HG03571 (cell line): ENCODE measurements around the gene ZNF407.
"Not testable (repeated sequence)": the region's sequence is repeated elsewhere in the genome, so short reads cannot be mapped to it uniquely, and the experiment has no call there.

Experiments
- ATAC-seq: cut with Tn5 transposase; IDR thresholded peaks from one replicate; pipeline ENCODE4 v1.9.1; 2021; ENCODE audit not compliant: unreplicated experiment

ZNF407 gene

DNA sequence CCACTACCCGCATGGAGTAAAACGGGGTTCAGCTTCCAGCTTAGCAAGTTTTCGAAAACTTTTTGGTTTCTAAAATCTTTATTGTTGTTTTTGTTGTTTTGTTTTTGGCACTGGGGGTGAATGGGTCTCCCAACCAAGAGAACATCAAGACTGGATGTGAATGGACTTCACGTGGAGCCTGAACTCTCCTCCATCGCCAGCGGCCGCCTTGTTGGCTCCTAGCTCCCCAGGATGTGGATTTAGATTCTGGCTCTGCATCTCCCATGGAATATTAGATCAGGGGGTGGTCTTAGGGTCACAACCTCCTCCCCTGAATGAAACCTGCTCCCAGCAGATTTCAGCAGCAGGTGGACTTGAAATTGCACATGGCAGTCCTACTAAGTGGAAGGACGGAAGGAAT is 488.0 kb downstream of the ZNF407 start:
- ATAC-seq: not testable (repeated sequence)

DNA sequence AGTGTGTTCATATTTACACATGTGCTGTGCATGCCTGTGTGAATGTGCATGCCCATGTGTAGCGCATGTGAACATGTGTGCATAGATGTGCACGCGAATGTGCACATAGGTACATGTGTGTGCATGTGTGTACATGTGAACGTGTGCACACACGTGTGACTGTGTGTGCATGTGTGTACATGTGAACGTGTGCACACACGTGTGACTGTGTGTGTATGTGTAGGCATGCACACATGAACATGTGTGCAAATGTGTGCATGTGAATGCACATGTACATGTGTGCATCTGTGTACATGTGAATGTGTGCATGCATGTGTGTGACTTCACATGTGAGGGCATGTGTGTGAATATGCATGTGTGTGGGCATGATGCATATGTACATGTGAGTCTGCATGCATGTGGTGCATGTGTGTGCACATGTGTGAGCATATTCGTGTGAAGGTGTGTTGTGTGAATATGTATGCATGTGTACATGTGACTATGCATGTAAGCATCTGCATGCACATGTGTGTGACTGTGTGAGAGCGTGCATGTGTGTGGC is 488.9 kb downstream of the ZNF407 start:
- ATAC-seq: no peak

DNA sequence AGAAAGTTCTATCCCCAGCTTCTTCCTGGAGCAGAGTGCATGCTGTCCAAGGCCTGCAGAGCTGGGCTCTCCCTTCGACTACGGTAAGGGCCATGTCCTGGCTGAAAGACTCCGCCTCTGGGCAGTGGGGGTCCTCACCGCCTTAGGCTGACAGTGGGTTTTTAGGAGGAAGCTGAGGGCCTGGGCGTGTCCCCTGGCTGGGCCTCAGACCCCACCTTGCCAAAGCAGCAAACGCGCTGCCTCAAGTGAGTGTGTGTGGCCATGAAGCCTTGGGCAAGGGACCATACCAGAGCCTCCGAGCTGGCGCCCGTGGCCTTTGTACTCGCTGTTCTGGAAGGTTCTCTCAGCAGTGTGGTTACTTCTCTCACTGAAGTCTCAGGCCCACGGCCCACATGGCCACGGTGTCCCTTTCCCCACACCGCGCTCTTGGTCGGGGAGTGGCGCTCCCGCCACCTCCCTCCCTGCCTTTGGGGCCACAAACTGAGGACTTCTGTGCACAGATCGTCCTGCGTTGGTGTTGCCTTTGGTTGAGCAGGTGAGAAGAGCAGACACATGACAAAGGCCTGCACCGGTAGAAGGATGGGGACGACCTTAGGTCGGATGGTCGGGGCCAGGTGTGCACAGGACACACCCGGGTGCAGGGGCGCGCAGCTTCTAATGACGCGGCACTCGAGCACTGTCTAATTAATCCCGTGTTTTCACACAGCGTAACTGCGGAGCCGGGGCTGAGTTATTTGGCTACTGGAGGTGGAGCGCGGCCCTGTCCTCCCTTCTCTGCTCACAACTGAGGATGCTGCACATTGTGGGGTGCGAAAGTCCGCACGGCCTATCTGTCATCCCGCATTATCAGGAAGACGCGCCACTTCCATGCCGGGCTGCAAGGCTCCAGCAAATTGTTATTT is 489.7 kb downstream of the ZNF407 start:
- no peak for ATAC-seq

DNA sequence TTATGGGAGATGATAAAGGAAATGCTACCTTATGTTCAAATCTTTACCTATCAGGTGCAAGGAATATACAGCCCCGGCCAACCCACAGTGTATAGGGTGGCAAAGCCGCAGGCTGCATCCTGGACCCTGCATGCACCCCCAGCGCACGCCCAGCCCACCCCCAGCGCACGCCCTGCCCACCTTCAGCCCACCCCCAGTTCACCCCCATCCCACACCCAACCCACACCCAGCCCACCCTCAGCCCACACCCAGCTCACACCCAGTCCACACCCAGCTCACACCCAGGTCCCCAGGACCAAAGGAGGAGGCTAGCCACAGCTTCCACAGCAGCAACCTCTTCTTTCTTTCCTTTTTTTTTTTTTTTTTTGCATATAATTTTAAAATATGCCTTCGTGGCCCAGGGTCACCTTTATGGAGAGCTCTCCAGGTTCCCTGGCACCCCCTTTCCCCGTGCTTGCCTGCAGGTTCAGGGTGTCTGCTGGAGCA is 490.4 kb downstream of the ZNF407 start:
- ATAC-seq: no peak

DNA sequence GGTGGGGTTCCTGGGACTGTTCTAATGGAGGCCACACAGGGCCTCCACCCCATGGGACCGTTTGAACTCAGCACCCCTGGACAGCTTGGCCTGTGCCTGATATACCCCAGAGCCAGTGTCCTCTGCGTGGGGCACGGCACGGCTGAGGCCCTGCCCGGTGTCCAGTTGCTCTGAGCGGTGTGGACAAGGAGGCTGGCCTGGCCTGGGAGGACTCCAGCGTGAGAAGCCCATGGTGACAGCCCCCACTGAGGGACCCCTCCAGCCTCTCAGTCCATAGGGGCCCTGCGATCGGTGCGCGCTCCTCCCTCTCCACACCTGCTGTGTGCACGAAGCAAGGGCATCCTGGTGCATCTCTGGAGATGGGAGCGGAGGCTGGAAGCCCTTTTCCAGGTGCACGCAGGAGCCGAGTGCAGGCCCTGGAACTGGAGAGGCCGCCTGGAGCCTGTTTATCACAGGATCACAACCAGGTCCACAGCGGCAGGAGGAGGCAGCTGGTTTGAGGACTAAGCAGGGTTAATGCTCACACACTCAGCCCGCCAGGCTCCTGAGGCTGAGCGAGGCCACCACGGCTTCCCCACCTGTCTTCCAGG is 491.0 kb downstream of the ZNF407 start:
- ATAC-seq: no peak

DNA sequence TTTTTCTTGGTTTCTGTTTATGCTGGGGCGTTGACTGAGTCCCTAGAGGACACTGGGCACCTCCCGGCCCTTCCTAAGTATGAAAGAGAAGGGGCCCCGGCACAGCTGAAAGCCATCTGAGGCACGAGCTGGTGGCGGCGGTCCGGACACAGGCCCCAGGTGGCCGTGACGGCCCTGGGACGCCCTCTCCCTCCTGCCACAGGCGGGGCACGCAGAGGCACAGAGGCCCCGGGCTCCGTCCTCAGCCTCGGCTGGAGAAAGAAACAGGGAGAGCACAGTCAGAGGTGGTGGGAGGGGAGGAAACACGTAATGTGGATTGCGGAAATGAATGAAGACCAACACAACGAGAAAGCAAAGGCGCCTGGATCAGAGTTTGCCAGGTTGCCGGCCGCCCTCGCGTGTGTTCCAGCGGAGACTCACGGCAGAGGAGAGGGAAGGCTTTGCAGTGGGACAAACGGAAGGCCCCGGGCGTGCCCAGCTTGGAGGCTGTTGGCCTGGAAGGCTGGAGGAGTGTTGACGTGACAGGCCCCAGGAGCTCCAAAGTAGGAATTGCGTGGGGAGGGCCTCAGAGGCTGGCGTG is 492.2 kb downstream of the ZNF407 start:
- ATAC-seq: no peak

DNA sequence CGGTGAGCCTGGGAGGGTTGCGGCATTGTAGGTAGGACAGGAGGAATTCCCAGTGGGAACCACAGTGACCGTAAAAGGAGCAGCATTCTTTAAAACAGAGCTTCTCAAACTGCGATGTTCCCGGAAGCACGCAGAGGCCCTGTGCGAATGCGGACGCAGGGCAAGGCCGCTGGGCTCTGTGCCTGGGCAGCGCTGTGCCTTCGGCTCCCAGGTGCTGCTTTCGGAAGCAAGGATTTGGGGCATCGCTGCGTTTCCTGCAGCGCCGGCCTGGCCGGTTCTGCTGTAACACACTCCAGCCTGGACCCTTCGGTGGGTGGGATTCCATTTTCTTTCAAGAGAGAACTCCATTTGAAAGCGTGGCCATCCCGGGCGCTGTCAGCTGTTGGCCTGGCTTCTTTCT is 492.7 kb downstream of the ZNF407 start:
- no peak for ATAC-seq

DNA sequence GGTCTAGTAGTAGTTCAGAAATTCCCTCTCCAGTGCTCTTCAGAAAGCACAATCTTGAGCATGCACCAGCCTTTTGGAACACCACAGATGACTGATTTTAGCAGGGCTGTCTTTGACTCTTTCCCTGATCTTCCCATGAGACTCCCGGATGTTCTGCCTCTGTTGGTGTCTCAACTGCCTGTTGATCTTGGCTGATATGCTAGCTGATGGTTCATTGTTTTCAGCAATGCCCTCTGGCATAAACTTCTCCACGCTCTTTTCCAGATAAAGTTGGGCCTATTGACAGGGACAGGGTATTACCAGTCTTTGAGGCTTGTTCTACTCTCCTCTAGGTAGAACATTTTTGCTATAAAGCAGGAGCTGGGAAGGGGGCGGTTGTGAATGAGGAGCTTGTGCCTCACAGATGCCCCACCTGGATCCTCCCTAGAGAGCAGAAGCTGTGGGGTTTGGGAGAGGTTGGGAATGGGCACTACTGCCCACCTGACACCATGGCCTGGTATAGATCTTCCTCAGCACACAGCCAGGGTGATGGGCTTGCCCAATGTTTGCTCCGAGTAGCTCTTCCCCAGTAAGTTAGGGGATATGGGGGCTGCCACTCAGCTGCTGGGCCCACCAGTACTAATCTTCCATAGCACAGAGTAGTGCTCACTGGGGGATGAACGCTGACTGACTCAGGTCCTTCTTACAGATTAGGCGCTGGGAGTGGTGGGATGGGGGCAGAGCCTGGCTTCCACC is 500.0 kb downstream of the ZNF407 start:
- no peak for ATAC-seq

DNA sequence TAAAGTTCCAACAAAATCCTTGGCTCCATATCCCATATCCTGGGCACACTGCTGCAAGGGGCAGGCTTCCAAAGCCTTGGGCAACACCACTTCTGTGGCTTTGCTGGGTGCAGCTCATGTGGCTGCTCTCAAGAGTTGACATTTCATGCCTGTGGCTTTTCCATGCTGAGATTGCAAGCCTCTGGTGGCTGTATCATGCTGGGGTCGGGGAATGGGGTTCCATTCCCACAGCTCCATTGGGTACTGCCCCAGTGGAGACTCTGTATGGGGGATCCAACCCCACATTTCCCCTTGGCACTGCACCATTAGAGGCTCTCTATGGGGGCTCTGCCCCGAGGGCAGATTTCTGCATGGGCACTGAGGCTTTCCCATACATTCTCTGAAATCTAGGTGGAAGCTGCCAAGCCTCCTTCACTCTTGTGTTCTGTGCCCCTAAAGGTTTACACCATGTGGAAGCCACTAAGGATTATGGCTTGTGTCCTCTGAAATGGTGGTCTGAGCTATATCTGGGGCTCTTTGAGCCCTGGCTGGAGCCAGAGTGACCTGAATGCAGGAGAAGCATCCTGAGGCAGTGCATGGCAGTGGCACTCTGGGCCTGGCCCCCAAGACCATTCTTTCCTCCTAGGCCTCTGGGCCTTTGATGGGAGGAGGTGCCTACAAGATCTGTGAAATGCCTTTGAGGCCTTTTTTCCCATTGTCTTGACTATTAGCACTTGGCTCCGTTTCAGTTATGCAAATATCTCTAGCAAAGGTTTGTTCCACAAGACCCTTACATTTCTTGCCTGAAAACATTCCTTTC is 503.4 kb downstream of the ZNF407 start:
- no peak for ATAC-seq

DNA sequence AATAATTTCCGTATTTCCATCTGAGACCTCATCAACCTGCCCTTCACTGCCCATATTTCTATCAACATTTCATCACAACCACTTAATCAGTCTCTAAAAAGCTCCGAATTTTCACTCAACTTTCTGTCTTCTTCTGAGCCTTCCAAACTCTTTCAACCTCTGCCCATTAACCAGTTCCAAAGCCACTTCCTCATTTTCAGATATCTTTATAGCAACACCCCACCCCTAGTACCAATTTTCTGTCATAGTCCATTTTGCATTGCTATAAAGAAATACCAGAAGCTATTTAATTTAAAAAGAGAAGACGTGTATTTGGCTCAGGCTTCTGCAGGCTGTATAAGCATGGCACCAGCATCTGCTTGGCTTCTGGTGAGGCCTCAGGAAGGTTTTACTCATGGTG is 504.2 kb downstream of the ZNF407 start:
- no peak for ATAC-seq

DNA sequence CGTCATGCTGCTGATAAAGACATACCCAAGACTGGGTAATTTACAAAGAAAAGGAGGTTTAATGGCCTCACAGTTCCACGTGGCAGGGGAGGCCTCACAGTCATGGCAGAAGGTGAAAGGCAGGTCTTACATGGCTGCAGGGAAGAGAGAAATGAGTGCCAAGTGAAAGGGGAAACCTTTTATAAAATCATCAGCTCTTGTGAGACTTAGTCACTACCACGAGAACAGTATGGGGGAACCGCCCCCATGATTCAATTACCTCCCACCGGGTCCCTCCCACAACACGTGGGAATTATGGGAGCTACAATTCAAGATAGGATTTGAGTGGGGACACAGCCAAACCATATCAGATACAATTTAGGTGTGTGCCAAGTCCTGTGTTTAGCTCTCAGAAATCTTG is 506.4 kb downstream of the ZNF407 start:
- not testable (repeated sequence) for ATAC-seq

DNA sequence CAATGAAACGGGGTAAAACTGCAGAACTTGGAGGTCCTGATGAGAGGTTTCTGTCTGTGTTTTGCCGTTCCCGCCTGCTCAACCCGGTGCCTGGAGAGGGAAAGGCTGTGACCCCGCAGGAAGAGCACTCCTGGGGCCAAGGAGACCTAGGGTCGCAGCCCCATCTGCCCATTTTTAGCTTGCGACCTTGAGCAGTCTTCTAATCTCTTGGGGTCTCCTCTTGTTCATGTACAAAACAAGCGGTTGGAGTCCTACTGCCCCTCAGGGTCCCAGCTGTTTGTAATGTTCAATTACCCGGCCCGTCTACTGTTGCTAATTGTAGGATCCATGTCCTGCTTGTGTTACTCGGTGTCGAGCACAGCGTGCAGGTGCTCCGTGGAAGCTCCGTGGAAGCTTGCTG is 506.8 kb downstream of the ZNF407 start:
- ATAC-seq: no peak

DNA sequence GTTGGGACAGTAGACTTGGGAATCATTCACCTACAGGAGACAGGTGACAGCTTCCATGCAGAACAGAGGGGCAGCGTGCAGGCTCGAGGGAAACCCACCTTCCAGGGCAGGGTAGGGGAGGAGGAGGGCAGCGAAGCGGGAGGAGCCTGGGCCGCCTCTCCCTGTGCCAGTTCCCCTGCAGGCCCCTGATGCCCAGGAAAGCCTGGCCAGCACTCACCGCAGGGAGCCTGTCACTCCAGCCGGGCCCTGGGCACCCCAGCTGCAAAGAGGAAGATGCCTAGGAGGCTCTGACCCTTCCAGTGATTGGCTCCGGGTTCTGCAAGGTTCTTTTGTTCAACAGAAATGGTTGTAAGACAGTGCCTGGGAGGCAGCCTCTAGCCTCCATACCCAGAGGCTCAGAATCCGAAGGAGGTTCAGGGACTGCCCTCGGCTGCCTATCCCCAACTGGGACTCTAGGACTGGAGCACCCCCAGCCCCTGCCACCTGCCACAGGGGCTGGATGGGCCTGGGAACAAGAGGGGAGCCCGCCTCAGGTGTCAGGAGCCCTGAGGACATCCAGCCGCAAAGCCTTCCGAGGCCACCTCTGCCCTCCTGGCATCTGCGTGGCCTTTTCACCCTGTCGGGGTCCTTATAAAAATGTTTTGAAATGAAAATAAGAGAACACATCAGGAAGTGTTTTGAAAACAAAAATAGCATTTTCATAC is 508.0 kb downstream of the ZNF407 start:
- ATAC-seq: no peak

DNA sequence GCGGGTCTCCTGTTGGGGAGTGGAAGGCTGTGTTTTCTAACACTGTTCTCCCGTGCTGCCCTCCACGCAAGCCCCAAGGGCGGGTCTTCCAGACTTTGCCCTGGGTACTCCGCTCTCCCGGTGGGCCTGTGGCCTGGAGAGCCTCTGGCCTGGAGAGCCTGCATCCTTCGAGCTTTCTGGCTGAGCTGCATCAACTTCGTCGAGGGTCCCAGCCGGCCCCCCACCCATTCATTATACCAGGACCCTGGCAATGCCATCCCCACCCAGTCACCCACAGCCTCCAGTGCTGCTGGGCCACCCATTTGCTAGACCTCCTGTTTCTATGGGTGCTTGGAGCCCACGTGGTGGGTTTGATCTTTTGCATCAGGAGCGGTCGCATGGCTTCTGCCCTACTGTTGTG is 509.1 kb downstream of the ZNF407 start:
- ATAC-seq: no peak

DNA sequence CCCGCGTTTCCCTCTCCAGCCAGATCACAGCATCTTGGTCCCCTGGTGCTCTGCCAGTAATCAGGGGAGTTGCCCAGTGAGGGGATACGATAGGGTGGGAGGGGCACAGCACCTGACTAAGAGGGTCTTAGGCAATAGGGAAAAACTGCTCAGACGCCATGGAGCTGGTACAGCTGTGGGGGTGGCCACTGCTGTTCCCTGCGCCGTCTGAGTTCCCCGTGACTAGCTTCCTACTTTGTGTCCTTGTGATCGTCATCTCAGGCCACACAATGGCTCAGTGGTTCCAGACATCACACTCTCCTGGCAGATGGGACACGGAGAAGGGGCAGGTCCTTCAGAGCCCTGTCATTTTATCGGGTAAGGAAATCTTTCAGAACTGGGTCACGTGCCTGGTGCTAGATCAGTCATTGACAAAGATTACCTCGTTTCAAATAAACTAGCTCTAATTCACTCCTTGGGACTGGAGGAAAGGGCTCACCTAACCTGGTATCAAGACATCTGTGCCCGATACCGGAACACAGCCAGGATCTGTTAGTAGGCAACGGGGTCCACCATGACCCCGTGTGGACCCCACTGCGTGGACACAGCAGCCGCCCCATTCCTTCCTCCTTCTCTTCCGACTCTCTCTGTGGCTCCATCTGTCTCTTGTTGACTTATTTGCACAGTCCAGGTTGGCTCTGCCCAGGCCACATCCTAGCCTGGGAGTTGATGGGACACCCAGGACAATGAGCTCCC is 509.7 kb downstream of the ZNF407 start:
- ATAC-seq: no peak

DNA sequence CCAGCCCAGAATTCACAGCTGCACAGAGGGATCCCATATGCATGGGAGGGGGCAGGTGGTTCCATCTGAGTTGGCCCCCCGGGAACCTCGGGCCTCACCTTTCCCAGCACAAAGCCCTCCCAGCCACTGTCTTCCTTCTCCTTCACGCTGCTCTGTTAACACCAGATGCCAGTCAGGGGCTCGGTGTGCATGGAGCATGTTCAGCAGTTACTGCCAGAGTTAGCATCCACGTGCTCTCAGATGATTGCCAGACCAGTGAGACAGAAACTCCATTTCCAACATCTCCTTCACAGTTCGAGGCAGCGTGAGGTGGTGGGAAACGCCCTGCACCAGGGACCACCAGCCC is 510.2 kb downstream of the ZNF407 start:
- no peak for ATAC-seq

DNA sequence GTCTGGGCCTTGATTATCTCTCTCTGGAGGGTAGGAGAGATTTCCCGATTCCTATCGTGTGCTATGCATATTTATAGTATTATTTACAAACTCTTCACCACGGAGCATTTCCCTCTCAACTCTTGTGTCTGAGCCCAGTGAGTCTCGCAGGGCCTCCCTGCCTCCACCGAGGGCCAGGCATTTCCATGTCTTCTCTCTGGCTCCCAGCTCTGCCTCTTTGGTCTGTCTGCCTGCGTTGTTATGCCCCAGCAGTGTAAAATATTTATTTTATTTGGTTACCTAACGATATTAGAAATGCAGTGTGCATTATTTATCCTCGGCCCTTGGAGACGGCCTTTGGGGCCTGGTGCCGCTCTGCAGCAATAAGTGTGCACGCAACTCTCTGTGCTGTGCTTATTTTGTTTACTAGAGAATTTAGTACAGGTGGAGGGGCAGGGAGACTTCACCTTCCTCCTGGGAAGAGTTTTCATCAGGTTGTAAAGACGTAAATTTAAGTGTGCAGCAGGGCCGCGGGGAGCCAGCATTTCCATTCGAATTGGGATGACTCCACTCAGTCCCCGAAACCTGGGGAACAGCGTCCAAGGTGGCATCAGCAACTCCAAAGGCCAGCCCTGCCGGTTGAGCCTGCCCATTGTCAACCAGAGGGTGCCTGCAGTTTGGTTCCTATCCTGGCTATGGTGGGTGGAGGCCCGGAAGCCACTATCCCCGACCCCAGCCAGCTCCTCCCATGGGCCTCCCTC is 511.1 kb downstream of the ZNF407 start:
- no peak for ATAC-seq

DNA sequence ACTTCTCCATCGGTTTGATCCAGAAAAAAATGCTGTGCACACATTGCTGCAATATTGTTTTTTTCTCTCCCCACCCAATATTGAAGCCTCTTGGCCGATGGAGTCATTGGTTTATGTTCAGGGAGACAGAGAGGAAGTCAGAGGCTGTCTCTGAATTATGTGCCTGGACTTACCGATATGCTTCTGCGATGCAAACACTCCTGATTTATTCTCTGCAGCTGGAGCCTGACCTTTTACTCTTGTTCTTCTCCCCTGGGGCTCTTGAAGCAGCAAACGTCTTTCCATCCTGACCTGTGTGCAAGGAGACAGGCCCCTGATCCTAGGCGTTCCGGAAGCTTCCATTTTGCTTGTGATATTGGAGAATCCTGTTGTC is 511.6 kb downstream of the ZNF407 start:
- ATAC-seq: no peak

DNA sequence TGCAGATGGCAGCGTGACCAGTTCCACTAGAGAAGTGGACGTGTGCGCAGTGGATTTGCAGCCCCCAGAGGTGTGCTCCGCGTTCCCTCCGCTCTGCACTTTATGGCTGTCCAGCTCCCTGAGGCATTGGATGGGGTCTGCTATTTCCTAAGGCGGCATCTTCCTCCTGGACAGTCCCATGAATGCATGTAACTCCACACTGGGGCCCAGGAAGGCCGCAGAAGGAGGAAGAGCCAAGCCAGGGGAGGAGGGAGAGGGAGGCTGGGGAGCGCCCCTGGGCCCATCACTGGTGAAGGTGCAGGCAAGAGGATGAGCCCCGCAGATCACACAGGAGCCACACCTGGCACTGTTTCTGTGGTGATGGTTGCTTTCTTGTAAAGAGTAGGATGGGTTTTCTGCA is 512.1 kb downstream of the ZNF407 start:
- no peak for ATAC-seq
